Measurements from ENCODE around the gene TLK1.

TLK1 gene

DNA sequence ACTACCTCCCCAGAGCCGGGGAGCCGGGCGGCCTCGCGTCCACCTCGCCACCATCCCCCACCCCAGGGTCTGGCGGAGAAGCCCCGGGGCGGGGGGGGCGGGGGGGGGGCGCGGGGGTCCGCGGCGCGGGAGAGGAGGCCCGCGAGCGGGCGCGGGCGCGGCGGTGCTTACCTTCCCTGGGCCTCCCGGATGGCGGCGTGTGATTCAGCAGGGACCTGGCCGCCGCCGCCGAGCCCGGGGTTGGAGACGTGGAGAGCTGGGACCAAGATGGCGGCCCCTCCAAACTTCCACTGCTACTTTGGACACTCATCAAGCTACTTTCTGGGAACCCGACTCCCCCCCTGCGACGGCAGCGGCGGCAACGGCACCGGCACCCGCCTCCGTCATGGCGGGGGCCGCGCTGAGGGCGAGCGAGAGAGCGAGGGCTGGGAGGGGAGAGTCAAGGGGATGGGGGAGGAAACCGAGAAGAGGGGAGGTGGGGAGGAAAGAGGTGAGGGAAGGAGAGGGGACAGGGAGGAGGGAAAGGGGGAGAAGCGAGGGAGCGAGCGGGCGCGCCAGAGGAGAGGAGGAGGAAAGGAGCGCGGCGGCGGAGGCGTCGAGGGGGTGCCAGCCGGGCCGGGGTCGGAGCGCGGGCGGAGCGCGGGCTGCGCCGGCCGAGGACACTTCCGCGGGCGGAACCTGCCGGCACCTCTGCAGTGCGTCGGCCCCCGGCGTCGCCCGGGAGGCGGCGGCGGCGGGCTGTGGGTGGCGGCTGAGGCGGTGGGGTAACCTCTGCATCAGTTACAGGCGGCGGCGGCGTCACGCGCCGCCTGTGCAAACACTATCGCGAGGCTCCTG lies at the start of gene TLK1:
Gene TLK1, minus strand, starts transcription at position 775 of the 837 bp plus-strand sequence. Its CDS starts 465 bp downstream, at position 310.
- no peak for FAIRE-seq

DNA sequence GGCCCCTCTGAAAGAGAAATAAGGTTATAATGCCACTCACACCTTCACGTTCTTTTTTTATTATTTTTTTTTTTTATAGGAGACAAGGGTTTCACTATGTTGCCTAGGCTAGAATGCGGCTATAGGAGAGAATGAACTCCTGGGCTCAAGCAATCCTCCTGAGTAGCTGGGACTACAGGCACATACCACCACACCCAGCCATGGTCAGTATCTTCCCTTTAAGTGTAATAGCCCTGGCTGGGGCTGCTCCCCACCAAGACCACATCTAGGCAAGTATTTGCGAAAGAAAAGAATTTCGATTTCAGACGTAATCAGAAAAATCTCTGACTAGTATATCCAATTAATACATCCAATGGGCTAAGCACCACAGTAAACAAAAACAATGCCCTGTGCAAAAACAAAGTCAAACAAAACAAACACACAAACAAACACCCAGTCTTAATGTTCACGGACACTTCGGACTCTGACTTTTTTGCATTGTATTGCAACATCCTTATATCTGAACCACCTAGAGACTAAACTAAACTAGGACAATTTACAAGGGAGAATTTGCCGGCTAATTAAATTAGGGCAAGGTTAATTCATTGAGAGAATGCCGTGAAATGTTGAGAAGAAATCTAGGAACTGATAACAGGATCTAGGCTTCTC lies 49.6 kb upstream of the TLK1 start:
- FAIRE-seq = no peak

DNA sequence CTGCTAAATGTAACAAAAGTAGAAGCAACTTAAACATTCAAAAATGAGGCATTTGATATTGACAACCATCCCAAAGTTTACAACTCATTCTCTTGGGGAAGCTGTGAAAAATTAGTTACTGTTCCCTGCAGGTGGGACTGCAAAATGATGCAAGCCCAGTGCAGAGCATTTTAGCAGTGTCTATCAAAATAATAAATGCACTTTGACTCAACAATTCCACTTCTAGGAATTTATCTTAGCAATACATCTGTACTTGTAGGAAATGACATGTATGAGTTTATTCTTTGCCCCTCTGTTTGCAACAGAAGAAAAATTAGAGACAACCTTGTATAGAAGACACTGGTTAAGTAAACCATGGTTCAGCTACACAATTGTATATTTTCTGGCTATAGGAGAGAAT lies 48.0 kb upstream of the TLK1 start:
- no peak for FAIRE-seq

DNA sequence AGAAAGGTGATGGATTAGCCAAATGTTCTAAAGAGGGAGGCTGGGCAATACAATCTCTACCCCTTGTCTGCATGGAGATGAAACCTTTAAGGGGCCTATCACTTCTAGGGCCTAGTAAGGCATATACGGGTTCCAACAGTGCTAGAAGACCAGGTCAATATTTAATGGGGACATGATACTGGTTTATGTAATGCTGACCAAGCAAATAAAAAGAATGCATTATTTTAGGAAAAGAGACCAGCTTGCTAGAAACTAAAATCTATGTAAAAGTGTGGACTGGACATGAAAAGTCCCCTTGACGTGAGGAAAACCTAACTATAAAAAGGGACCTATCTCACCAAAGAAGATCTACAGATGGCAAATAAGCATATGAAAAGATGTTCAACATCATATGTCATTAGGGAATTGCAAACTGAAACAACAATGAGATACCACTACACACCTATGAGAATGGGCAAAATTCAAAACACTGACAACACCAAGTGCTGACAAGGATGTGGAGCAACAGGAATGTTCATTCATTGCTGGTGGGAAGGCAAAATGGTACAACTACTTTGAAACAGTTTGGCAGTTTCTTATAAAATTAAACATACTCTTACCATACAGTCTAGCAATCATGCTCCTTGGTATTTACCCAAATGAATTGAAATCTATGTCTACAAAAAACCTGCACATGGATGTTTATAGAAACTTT lies 45.9 kb upstream of the TLK1 start:
- no peak for FAIRE-seq

DNA sequence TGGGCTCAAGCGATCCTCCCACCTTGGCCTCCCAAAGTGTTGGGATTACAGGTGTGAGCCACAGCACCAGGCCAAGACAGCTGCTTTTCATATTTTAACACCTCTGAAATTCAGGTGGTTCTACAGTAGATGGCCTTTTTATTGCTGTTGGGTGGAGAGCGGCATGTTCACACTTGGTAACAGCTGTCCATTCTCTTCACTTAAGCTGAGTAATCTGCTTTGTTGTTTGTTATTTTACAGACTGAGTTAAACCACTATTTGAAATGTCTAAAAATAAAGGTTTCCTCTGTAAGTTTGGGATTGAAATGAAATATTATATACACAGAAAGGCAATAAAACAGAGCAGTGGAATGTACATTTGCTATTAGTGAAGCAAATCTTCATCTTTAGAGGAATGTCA lies 44.9 kb upstream of the TLK1 start:
- no peak for FAIRE-seq

DNA sequence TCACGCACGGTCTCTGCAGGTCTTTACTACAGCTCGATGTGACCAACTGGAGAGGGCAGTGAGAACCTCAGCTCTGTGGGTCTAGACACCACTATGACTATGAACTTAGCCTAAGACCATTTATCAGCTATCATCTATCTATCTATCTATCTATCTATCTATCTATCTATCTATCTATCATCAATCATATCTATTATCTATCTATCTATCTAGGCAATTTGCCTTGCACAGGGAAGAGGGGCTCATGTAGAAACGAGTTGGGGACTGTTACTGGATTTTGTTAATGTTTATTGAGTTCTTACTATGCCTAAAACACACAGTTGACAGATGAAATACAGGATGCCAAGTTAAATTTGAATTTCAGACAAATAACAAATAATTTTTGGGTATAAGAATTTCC lies 41.1 kb upstream of the TLK1 start:
- no peak for FAIRE-seq

DNA sequence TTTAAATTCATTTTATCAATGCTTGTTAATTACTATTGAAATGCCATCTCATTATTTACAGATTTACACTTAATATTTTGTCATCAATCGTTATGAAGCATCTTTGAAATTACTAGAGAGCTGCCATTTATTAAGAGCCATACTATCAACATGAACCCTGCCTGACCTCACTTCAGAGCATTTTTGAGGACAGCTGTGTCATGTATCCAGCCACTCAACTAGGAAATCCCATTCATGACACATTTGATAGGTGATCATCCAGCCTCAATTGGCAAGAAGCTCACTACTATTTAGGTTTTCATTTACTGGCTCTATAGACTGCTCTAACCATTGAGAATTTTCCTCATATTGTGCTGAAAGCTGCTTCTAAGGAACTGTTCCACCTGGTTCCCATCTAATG lies 40.6 kb upstream of the TLK1 start:
- no peak for FAIRE-seq

DNA sequence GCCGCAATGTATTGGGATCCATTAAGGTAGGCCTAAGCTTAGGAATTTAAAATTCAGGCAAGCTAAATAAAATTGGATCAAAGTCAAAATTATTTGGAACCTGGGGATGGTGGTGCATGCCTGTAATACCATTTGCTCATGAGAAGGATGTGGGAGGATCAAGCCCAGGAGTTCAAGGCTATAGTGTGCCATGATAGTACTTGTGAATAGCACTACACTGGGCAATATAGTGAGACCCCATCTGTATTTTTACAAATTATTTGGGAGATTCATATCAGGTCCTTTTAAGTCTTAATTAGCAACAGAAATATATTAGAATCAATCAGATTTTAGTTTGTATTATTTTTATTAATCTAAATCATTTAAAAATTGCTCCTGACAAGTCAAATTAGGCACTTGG lies 39.8 kb upstream of the TLK1 start:
- no peak for FAIRE-seq

DNA sequence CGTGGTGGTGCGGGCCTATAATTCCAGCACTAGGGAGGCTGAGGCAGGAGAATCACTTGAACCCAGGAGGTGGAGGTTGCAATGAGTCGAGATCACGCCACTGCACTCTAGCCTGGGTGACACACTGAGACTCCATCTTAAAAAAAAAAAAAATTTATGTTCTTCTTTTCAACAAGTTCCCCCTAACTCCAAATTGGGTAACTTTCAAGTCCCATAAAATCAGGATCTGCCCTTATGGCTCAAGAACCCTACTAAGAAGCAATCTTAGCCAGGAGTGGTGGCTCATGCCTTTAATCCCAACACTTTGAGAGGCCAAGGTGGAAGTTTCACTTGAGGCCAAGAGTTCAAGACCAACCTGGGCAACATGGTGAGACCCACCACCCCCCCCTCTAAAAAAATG lies 30.3 kb upstream of the TLK1 start:
- FAIRE-seq = no peak

DNA sequence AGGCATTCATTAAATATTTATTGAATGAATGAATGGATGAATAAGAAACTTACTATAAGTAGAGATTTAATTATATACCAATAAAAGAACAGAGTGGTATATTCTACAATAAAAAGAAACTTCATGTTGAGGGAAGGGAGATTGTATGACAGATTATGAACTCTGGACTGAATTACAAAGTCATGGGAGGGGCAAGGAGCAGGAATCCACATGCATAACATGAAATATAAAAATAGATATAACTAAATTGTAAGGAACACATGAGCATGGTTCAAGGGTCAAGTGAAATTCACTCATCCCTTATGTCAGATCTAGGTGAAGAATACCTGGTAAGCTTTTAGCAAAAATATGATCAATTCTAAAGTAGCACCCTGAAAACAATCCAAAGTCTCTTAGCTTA lies 27.1 kb upstream of the TLK1 start:
- no peak for FAIRE-seq

DNA sequence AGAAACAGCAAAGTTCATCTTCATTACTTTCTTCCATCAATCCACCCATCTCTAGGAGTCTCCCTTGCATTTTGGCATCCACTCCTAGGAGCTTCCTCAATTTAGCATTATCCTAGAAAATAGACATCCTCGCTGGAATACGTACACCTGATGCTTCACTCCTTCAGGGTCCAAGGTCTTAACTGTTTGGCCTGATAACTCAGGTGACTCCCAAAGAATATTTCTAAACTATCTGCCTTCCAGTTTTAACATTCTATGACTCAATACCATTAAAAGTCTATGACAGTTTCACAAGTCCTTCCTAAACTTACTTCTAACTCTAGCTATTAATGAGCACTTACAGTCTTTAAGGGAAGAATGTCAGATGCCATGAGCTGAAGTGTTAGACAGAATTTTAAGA lies 26.5 kb upstream of the TLK1 start:
- FAIRE-seq = no peak

DNA sequence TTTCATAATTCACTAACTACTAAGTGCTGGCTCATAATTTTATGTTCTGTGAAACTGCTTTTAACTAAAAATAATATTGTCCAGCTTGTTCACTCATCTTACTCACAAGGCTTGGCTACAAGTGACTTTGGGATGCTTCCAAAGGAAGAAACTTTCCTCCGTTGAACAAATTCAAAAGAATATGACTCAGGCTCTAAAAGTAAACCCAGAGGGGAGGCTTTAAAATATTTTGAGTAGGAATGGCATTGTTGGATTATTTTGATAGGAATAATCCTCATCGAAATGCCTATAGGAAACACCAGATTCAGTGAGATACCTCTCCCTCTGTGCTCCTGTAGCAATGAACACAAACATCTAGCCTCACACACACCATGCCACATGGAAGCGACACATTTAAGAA lies 25.2 kb upstream of the TLK1 start:
- FAIRE-seq = no peak

DNA sequence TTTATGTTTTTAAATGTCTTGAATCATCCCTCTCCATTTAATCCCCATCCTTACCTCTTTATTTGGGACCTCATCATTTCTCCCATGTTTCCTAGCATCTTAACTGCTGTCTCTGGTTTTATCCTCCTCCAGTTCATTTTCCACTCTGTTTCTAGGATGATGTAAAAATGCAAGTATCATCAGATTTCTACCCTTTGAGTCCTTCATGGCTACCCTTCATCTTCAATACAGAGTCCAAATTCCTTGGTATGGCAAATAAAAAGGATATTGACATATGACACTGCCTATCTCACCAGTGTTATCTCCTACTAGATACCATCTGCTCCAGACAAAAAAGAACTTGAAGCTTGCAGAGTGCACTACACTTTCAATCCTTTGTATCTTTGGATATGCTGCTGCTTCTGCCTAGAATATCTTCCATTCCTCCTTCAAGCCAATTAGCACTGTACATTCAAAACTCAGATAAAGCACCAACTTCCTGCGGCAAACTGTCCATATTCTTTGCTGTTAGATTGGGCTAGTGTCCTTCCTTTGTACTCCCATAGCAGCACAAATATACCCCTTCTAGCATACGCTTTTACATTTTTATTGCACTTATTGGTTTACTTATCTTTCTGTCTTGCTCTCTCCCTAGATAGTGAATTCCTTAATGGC lies 24.6 kb upstream of the TLK1 start:
- no peak for FAIRE-seq

DNA sequence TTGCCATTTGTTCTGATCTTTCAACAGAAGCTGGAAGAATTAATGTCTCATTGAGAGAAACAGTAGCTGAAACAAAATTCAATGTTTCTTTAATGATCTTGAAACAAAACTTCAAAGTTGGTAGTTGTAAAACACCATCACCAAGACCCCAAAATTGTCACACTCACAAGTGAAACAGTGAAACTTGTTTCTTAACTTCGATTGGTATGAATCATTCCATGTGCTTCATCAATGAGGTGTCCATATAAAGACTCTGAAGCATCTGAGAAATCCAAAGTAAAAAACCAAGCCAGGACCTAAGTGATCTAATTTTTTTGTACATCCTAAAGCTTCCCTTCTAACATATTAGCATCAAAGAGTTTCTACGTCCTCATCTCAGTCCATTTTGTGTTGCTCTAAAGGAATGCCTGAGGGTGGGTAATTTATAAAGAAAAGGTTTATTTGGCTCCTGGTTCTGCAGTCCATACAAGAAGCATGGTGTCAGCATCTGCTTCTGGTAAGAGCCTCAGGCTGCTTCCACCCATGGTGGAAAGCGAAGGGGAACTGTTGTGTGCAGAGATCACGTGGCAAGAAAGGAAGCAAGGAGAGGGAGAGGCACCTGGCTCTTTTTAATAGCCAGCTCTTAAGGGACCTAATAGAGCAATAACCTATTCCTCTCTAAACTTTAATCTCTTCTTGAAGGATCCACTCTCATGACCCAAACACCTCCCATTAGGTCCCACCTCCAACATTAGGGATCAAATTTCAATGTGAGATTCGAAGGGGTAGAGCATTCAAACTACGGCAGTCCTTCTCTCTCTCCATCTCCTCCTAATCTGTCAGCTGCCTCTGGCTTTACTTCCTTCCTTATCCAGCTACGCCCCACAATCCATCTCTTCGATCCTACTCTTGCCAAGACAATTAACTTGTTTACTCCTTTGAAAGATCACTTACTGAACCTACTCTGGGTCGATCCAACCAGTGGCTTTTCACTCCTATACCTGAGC lies 20.7 kb upstream of the TLK1 start:
- no peak for FAIRE-seq

DNA sequence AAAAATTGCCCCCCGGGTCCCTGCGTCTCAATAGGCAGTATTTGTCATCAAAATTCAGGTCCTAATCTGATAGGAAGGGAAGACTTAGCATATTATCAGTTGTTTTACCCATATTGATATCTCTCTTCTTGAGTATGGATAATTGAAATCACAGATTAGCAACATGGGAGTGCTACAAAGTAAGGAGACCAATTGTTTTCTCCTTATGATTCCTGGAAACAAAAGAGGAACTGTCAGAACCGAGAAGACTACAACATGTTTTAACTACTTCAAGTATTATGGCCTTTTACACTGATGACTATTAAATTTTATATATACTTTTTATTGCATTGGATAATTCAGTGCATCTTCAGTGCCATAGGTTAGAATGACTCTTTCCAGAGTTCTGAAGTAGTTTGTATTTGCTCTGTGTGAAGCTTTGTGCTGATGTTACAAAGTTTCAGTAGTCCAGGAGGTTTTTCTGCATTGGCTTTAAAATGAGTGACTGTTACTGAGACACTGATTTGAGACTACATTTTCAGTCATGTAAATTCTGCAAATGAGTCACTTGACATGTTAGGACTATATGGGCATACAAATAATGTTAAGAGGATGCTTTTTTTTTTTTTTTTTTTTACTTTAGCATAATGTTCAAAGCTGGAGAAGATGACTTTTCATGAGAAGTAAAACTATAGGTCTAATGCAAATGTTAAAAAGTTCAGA lies 19.7 kb upstream of the TLK1 start:
- FAIRE-seq = no peak

DNA sequence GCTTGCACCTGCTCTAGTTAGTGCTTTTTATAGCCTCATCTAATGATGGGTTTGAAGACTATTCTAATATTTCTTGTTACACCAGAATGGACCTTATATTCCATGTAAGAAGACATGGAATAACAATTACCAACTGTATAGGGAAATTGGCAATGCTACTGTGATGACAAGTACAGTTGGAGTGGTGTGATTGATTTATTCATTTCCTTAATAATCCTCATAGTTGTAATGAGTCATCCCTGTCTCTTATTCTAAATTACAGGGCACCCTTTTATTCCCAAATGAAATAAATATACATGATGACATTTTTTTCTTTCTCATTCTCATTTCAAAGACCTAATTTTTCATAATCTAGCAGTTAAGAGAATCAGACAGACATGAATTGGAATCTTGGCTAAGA lies 18.3 kb upstream of the TLK1 start:
- FAIRE-seq = no peak

DNA sequence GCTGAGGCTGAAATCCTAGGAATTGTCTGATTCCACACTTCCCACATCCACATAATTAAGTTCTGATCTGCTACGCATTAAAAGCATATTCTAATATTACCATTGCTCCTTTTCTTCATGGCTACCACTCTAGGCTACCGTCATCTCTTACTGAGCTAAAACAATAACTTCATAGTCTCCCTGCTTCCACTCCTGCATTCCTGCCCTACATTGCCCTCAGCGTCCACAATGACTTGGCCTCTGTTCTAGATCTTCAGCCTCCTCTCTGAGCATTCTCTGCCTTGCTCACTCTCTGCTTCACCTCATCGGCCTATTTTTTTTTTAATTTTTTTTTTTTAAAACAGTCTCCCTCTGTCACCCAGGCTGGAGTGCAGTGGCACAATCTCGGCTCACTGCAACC lies 15.8 kb upstream of the TLK1 start:
- FAIRE-seq = no peak

DNA sequence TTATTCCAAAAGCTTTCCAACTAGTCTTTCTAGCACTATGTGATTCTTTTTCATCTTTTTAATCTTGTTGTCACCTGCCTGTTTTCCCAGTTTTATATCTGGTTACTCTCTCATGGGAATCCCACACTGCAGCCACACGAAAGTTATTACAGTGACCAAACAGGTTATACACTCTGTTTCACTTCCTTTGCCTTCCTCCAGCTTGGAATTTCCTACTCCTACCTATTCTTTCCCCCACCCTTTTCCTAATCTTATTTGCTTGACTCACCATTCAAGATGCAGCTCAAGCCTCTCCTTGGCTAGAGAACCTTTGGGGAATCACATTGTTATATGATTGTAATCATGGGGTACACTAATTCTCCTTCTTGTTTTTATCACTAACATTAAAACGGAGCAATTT lies 13.4 kb upstream of the TLK1 start:
- FAIRE-seq = no peak

DNA sequence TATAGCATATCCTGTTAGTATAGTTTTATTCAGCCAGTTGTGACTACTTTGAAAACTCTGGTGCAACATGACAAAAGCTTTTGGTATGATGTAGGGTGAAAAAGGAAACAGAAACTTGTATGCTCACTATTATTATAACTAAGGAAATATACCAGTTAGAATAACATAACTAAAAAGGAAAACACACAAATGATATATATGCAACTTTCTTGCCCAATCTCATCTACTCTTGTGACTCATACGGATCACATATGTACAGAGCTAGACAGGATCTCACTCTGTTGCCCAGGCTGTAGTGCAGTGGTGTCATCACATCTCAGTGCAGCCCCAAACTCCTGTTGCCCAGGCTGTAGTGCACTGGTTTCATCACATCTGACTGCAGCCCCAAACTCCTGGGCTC lies 12.4 kb upstream of the TLK1 start:
- FAIRE-seq = no peak

DNA sequence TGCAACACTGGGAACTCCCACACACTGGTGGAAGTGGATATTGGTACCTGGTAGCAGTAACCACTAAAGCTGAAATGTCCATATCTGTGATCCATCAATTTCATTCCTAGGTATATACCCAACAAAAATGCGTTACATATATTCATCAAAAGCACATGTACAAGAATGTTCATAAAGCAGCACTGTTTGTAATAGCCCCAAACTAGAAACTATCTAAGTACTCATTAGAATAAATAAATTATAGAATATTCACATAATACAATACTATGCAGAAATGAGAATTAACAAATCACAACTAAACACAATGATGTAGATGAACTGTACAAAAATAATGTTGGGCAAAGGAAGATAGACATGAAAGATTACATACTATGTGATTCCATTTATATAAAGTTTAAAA lies 11.1 kb upstream of the TLK1 start:
- FAIRE-seq = no peak

DNA sequence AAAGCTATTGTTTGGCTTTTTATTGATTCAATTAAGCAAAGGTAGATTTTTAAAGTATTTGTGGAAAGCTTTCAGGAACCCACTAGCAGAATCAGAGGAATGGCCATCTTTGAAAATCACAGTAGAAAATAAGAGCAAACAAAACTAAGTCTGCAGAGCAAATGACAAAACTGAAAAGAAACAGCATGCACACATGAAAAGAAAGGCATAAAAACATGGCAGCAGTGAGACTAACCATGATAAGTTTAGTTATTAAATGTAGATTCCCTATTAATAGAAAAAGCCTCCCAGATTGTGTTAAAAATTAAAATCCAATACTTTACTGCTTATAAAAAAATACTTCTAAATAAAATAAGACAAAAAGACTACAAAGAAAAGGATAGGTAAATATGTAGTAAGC lies 9.1 kb upstream of the TLK1 start:
- FAIRE-seq = no peak

DNA sequence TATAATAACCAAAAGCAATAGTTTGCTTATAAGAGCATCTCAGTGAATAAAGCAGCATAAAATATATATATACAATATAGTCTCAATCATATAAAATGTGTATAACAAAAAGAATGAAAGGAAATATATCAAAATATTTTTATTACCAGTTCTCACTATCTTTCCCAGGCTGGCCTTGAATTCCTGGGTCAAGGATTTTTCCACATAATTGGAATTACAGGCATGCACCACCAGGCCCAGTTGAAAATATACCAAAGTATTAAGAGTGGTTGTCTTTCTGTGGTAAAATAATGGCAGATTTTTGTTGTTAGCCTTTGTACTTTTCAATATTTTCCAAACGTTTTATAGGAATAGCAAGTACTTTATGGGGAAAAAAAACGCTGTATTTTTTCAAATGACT lies 8.6 kb upstream of the TLK1 start:
- no peak for FAIRE-seq
